Mesendoderm (in vitro differentiated cells): Measurements from ENCODE around the gene THSD4.

ENCODE experiments used
- DNase-seq: peaks from one replicate; pipeline ENCODE4 v3.0.0; 2013
- H2AK5ac ChIP-seq: 2 replicates; pipeline ENCODE4 v1.6.1; 2013; ENCODE audit warnings: low read length, inconsistent platforms
- H2BK120ac ChIP-seq: 2 replicates; pipeline ENCODE4 v1.6.1; 2013; ENCODE audit warnings: low read depth, mild to moderate bottlenecking, low read length, moderate library complexity, mixed read lengths
- H2BK15ac ChIP-seq: replicated peaks from 2 replicates; pipeline ENCODE4 v1.6.1; 2013; ENCODE audit warnings: low read depth, mild to moderate bottlenecking, moderate library complexity
- H2BK5ac ChIP-seq: 2 replicates; pipeline ENCODE4 v1.6.1; 2013; ENCODE audit warnings: low read length, inconsistent platforms
- H3K18ac ChIP-seq: 2 replicates; pipeline ENCODE4 v1.6.1; 2013; ENCODE audit warnings: mild to moderate bottlenecking, low read length, mixed read lengths
- H3K23ac ChIP-seq: one replicate; pipeline ENCODE4 v1.6.1; 2013; ENCODE audit warnings: low read length
- H3K27ac ChIP-seq: 2 replicates; pipeline ENCODE4 v1.5.1; 2013; ENCODE audit warnings: low read depth, mild to moderate bottlenecking, inconsistent platforms, low read length, moderate library complexity
- H3K27me3 ChIP-seq: 2 replicates; pipeline ENCODE4 v1.6.1; 2013; ENCODE audit warnings: low read length, control low read depth, mild to moderate bottlenecking, inconsistent platforms; ENCODE audit not compliant: insufficient read depth, poor library complexity
- H3K36me3 ChIP-seq: 2 replicates; pipeline ENCODE4 v1.6.1; 2013; ENCODE audit warnings: low read length, inconsistent platforms; ENCODE audit not compliant: control insufficient read depth, insufficient read depth
- H3K4ac ChIP-seq: one replicate; pipeline ENCODE4 v1.6.1; 2013; ENCODE audit warnings: low read depth, mild to moderate bottlenecking, low read length, moderate library complexity
- H3K4me1 ChIP-seq: 2 replicates; pipeline ENCODE4 v1.6.1; 2013; ENCODE audit warnings: low read depth, low read length, inconsistent platforms; ENCODE audit not compliant: control insufficient read depth
- H3K4me2 ChIP-seq: 2 replicates; pipeline ENCODE4 v1.6.1; 2013; ENCODE audit warnings: low read length
- H3K4me3 ChIP-seq: 2 replicates; pipeline ENCODE4 v1.5.1; 2013; ENCODE audit warnings: mild to moderate bottlenecking, low read length
- H3K56ac ChIP-seq: one replicate; pipeline ENCODE4 v1.6.1; 2013; ENCODE audit warnings: low read length
- H3K79me1 ChIP-seq: 2 replicates; pipeline ENCODE4 v1.6.1; 2013; ENCODE audit warnings: low read length, inconsistent platforms
- H3K79me2 ChIP-seq: 2 replicates; pipeline ENCODE4 v1.6.1; 2013; ENCODE audit warnings: mild to moderate bottlenecking, low read length; ENCODE audit not compliant: control insufficient read depth, insufficient read depth
- H3K9ac ChIP-seq: 2 replicates; pipeline ENCODE4 v1.6.1; 2013; ENCODE audit warnings: low read length, inconsistent platforms
- H4K5ac ChIP-seq: one replicate; pipeline ENCODE4 v1.6.1; 2013; ENCODE audit warnings: low read length
- H4K8ac ChIP-seq: one replicate; pipeline ENCODE4 v1.6.1; 2013; ENCODE audit warnings: low read depth, mild to moderate bottlenecking, control low read depth, low read length, moderate library complexity
- WGBS: extraction: QIAGEN DNeasy Blood & Tissue Kit; methylation state at CpG from one replicate; pipeline ENCODE4 v1.1.7; 2013; ENCODE audit warnings: low lambda C conversion rate, missing lambda C conversion rate; ENCODE audit not compliant: insufficient coverage; ENCODE audit errors: extremely low coverage; 5-methylcytosine and 5-hydroxymethylcytosine counted together

Gene THSD4

DNA sequence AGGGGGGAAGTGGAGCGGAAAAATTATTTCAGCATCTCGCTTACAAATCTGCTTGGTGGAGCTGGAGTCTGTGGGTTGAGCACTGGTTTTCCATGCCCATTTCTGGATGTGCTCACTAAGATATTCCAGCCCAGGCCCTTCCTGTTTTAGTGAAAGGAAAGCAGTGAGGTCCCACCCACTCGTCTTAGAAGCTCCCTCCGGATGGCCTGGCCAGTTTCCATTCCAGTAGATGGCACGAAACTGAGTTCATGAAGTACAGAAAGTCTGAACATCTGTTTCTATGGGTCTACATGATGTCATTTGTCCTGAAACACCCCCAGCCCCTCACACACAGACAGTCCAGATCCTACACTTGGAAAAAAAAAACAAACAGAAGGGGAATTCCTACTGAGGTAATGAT lies 31.9 kb upstream of the THSD4 start:
- Histone ChIP-seq H3K4ac (no peak overlapping the region), H3K27ac (no peak overlapping the region)

DNA sequence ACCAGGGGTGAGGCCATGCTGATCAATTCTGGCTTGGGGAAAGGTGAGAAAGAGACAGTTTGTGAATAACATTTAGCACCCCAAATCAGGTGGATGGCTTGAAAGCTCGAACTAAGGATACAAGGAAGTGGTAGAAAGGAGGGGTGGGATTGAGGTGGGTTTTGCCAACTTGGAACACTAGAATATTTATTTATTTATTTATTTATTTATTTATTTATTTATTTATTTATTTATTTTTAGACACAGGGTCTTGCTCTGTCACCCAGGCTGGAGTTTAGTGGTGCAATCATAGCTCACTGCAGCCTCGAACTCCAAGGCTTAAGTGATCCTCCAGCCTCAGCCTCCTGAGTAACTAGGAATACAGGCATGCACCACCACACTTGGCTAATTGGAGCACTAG lies 31.0 kb upstream of the THSD4 start:
- Histone ChIP-seq H3K4me2 (no peak overlapping the region), H3K36me3 (no peaks in the 10 kb centered on the region), H3K18ac (no peak overlapping the region), H2AK5ac (no peak overlapping the region), H3K4me3 (no peak overlapping the region), H3K56ac (no peak overlapping the region), H2BK5ac (no peak overlapping the region), H3K23ac (no peak overlapping the region), H2BK120ac (no peak overlapping the region), H4K8ac (no peak overlapping the region), H3K4ac (no peak overlapping the region), H3K9ac (no peak overlapping the region), H3K79me2 (no peaks in the 10 kb centered on the region), H3K79me1 (no peaks in the 10 kb centered on the region), H3K27me3 (no peaks in the 10 kb centered on the region), H4K5ac (no peak overlapping the region), H3K4me1 (peaks cover 8% of the 10 kb centered on the region), H3K27ac (no peak overlapping the region), H2BK15ac (no peak overlapping the region)
- WGBS, result no CpG with 5 or more reads among the region's 2 CpGs
- DNase-seq, result no peak

More for the DNA sequence above, 31.9 kb upstream of the THSD4 start:
- Histone ChIP-seq H3K27me3 (no peaks in the 10 kb centered on the region), H4K5ac (no peak overlapping the region), H3K4me2 (no peak overlapping the region), H3K4me1 (peaks cover 8% of the 10 kb centered on the region), H2BK120ac (no peak overlapping the region), H3K18ac (no peak overlapping the region), H3K36me3 (no peaks in the 10 kb centered on the region), H2AK5ac (no peak overlapping the region), H4K8ac (no peak overlapping the region), H2BK15ac (no peak overlapping the region), H3K4me3 (no peak overlapping the region), H3K23ac (no peak overlapping the region), H3K79me2 (no peaks in the 10 kb centered on the region), H3K9ac (no peak overlapping the region), H2BK5ac (no peak overlapping the region), H3K56ac (no peak overlapping the region), H3K79me1 (no peaks in the 10 kb centered on the region)
- DNase-seq, result no peak
- no CpG with 5 or more reads among the region's 5 CpGs for WGBS

DNA sequence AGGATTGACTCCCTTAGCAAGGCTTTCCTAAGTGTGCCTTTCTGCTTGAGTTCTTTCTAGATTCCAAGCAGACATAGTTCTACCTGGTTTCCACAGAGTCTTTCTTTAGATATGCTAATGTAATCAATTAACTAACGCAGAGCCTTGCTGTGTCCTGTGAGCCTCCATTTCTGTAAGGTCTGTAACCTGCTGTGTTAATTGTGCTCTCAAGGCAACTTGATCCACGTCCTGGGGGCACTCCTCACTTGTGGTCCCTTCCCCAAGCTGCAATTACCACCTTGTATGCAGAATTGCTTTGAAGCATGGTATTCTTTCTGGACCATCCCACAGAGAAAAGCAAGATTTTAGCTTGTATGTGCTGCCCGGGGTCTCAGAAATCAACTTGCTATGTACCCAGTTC lies 29.5 kb upstream of the THSD4 start:
- Histone ChIP-seq H3K4me1 (peaks cover 6% of the 10 kb centered on the region), H3K18ac (no peak overlapping the region), H3K36me3 (no peaks in the 10 kb centered on the region), H2BK5ac (no peak overlapping the region), H4K8ac (no peak overlapping the region), H2BK120ac (no peak overlapping the region), H3K27me3 (no peaks in the 10 kb centered on the region), H2AK5ac (no peak overlapping the region), H3K4me3 (no peak overlapping the region), H4K5ac (no peak overlapping the region), H3K56ac (no peak overlapping the region), H3K4ac (no peak overlapping the region), H3K23ac (no peak overlapping the region), H3K27ac (no peak overlapping the region), H3K9ac (no peak overlapping the region), H2BK15ac (no peak overlapping the region), H3K79me1 (no peaks in the 10 kb centered on the region), H3K79me2 (no peaks in the 10 kb centered on the region), H3K4me2 (no peak overlapping the region)
- peak; percentile 54 for DNase-seq
- no CpG with 5 or more reads among the region's 3 CpGs for WGBS

DNA sequence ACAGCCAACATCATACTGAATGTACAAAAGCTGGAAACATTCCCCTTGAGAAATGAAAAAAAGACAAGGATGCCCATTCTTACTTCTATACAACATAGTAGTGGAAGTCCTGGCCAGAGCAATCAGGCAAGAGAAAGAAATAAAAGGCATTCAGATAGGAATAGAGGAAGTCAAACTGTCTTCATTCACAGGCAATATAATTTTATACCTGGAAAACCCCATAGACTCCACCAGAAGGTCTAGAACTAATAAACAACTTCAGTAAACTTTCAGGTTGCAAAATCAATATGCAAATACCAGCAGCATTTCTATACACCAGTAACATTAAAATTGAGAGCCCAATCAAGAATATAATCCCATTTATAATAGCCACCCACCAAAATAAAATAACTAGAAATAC lies 27.1 kb upstream of the THSD4 start:
- Histone ChIP-seq H2BK5ac (no peak overlapping the region), H3K4ac (no peak overlapping the region), H3K36me3 (no peaks in the 10 kb centered on the region), H3K27ac (no peak overlapping the region), H3K27me3 (no peaks in the 10 kb centered on the region), H2BK120ac (no peak overlapping the region), H3K79me2 (no peaks in the 10 kb centered on the region), H3K4me1 (peaks cover 6% of the 10 kb centered on the region), H2AK5ac (no peak overlapping the region), H3K18ac (no peak overlapping the region), H4K8ac (no peak overlapping the region), H3K79me1 (no peaks in the 10 kb centered on the region), H4K5ac (no peak overlapping the region), H3K23ac (no peak overlapping the region), H3K9ac (no peak overlapping the region), H3K56ac (no peak overlapping the region), H3K4me3 (no peak overlapping the region), H3K4me2 (no peak overlapping the region), H2BK15ac (no peak overlapping the region)
- DNase-seq, result no peak

DNA sequence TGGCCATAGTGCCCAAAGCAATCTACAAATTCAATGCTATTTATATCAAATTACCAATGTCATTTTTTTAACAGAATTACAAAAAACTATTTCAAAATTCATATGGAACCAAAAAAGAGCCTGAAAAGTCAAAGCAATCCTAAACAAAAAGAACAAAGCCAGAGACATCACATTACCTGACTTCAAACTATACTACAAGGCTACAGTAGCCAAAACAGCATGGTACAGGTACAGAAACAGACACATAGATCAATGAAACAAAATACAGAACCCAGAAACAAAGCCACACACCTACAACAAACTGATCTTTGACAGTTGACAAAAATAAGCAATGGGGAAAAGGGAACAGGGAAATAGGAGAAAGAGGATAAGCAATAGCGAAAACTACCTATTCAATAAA lies 26.6 kb upstream of the THSD4 start:
- no peak overlapping the region for H4K5ac ChIP-seq
- H2BK120ac ChIP-seq, result no peak overlapping the region
- no CpG with 5 or more reads among the region's 1 CpG for WGBS
- no peaks in the 10 kb centered on the region for H3K79me1 ChIP-seq
- H2BK15ac ChIP-seq, result no peak overlapping the region
- no peak overlapping the region for H3K4ac ChIP-seq
- H3K79me2 ChIP-seq, result no peaks in the 10 kb centered on the region
- no peak overlapping the region for H3K56ac ChIP-seq
- H3K36me3 ChIP-seq, result no peaks in the 10 kb centered on the region
- no peak overlapping the region for H3K9ac ChIP-seq
- H3K4me1 ChIP-seq, result peaks cover 6% of the 10 kb centered on the region
- H3K4me2 ChIP-seq, result no peak overlapping the region
- no peak overlapping the region for H3K23ac ChIP-seq
- H3K4me3 ChIP-seq, result no peak overlapping the region
- no peak overlapping the region for H3K18ac ChIP-seq
- H4K8ac ChIP-seq, result no peak overlapping the region
- DNase-seq, result no peak
- no peak overlapping the region for H2BK5ac ChIP-seq
- H2AK5ac ChIP-seq, result no peak overlapping the region
- H3K27me3 ChIP-seq, result no peaks in the 10 kb centered on the region
- H3K27ac ChIP-seq, result no peak overlapping the region

DNA sequence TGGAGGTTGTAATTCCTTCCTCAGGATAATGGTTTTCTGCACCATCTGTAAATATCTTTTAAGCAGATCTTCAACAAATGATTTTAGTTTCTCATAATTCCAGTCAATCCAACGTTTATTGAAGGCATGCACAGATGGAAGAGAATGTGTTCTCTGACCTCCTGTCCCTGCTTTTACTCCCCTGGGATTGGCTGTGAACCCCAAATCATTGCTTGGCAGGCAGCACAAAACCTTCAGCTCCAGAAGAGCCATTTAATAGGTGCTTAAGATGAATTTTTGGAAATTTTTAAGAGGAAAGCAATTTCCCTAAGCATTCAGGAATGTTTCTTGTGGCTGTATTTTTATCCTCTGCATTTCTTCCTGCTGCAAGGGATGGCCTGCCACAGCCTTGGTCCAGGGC lies 25.5 kb upstream of the THSD4 start:
- H3K4me1 ChIP-seq, result peaks cover 6% of the 10 kb centered on the region
- H2BK15ac ChIP-seq, result no peak overlapping the region
- H2BK120ac ChIP-seq, result no peak overlapping the region
- H3K27ac ChIP-seq, result no peak overlapping the region
- no peak overlapping the region for H3K56ac ChIP-seq
- H3K4me3 ChIP-seq, result no peak overlapping the region
- WGBS, result no CpG with 5 or more reads among the region's 1 CpG
- no peaks in the 10 kb centered on the region for H3K79me2 ChIP-seq
- H3K36me3 ChIP-seq, result no peaks in the 10 kb centered on the region
- no peak overlapping the region for H2AK5ac ChIP-seq
- H3K9ac ChIP-seq, result no peak overlapping the region
- no peak overlapping the region for H4K5ac ChIP-seq
- no peak overlapping the region for H3K4me2 ChIP-seq
- no peak for DNase-seq
- H2BK5ac ChIP-seq, result no peak overlapping the region
- no peak overlapping the region for H3K4ac ChIP-seq
- no peaks in the 10 kb centered on the region for H3K27me3 ChIP-seq
- no peak overlapping the region for H4K8ac ChIP-seq
- no peak overlapping the region for H3K18ac ChIP-seq
- H3K23ac ChIP-seq, result no peak overlapping the region
- no peaks in the 10 kb centered on the region for H3K79me1 ChIP-seq
